Endothelial cell of umbilical vein (primary cell): ENCODE results near the gene TBX21. TPM values are rescaled to one million over a fixed set of nuclear protein-coding genes. Genes with fewer than 3 reads are reported as not detected.

ENCODE experiments used
- polyA plus RNA-seq, 4 experiments: library from polyadenylated mRNA; depleted of rRNA in 3 of 4; stranded (reverse) in 3 of 4; unstranded in 1 of 4; fragments of >200 nt; gene quantifications; 2 replicates each; pipeline versions ENCODE4 v1.2.1 to v1.2.3, GENCODE V29; 2011 to 2012; ENCODE audit warnings: missing spikeins in 1 of 4
- total RNA-seq: library from RNA; stranded (reverse); gene quantifications from 2 replicates; pipeline ENCODE4 v1.2.3, GENCODE V29; 2021

TBX21 gene
- total and polyA plus RNA-seq, 2 donors (not counting 3 experiments of a cell fraction or from before 2014, with no cell fraction given): not detected

Other genes starting within 250 kb of the TBX21 start
- gene NPEPPS, start 202.1 kb upstream of the TBX21 start, total RNA-seq: 102 and 110 TPM in 2 replicates
- gene NPEPPS, start 202.1 kb upstream of the TBX21 start, polyA plus RNA-seq: 52.5 and 69.2 TPM in 2 replicates
- gene KPNB1, start 83.3 kb upstream of the TBX21 start, total RNA-seq: 495 and 508 TPM in 2 replicates
- 108 and 119 TPM in 2 replicates for gene KPNB1, start 83.3 kb upstream of the TBX21 start, polyA plus RNA-seq
- gene TBKBP1, start 39.1 kb upstream of the TBX21 start, total RNA-seq: 11.7 and 15.3 TPM in 2 replicates
- 7.0 and 7.2 TPM in 2 replicates for gene TBKBP1, start 39.1 kb upstream of the TBX21 start, polyA plus RNA-seq
- gene OSBPL7, start 88.6 kb downstream of the TBX21 start, total RNA-seq: 26.7 and 29.1 TPM in 2 replicates
- 16.2 and 19.2 TPM in 2 replicates for gene OSBPL7, start 88.6 kb downstream of the TBX21 start, polyA plus RNA-seq
- 38.5 and 43.4 TPM in 2 replicates for gene MRPL10, start 98.3 kb downstream of the TBX21 start, total RNA-seq
- gene MRPL10, start 98.3 kb downstream of the TBX21 start, polyA plus RNA-seq: 84.0 and 88.1 TPM in 2 replicates
- gene LRRC46, start 98.4 kb downstream of the TBX21 start, total RNA-seq: 0.42 TPM in 1 of 2 replicates, not detected in the other
- gene LRRC46, start 98.4 kb downstream of the TBX21 start, polyA plus RNA-seq: 0.13 and 0.36 TPM in 2 replicates
- gene SCRN2, start 108.0 kb downstream of the TBX21 start, total RNA-seq: 31.1 and 31.7 TPM in 2 replicates
- 47.6 and 48.9 TPM in 2 replicates for gene SCRN2, start 108.0 kb downstream of the TBX21 start, polyA plus RNA-seq
- 0.90 and 1.3 TPM in 2 replicates for gene SP6, start 117.9 kb downstream of the TBX21 start, total RNA-seq
- gene SP6, start 117.9 kb downstream of the TBX21 start, polyA plus RNA-seq: 0.11 and 0.13 TPM in 2 replicates
- gene SP2, start 163.0 kb downstream of the TBX21 start, total RNA-seq: 18.5 and 18.6 TPM in 2 replicates
- 10.4 and 11.2 TPM in 2 replicates for gene SP2, start 163.0 kb downstream of the TBX21 start, polyA plus RNA-seq
- 20.6 and 22.0 TPM in 2 replicates for gene PNPO, start 208.3 kb downstream of the TBX21 start, total RNA-seq
- 19.7 and 22.1 TPM in 2 replicates for gene PNPO, start 208.3 kb downstream of the TBX21 start, polyA plus RNA-seq
- gene PRR15L, start 224.6 kb downstream of the TBX21 start, total RNA-seq: not detected in 2 replicates
- not detected in 2 replicates for gene PRR15L, start 224.6 kb downstream of the TBX21 start, polyA plus RNA-seq
- gene CDK5RAP3, start 237.9 kb downstream of the TBX21 start, total RNA-seq: 109 and 122 TPM in 2 replicates
- gene CDK5RAP3, start 237.9 kb downstream of the TBX21 start, polyA plus RNA-seq: 128 and 139 TPM in 2 replicates